HG03045 (cell line): ENCODE measurements around the gene CRTC3.

Experiments
- ATAC-seq: cut with Tn5 transposase; IDR thresholded peaks from one replicate; pipeline ENCODE4 v1.9.1; 2021; ENCODE audit warnings: mild to moderate bottlenecking, moderate library complexity; ENCODE audit not compliant: unreplicated experiment

Gene CRTC3

DNA sequence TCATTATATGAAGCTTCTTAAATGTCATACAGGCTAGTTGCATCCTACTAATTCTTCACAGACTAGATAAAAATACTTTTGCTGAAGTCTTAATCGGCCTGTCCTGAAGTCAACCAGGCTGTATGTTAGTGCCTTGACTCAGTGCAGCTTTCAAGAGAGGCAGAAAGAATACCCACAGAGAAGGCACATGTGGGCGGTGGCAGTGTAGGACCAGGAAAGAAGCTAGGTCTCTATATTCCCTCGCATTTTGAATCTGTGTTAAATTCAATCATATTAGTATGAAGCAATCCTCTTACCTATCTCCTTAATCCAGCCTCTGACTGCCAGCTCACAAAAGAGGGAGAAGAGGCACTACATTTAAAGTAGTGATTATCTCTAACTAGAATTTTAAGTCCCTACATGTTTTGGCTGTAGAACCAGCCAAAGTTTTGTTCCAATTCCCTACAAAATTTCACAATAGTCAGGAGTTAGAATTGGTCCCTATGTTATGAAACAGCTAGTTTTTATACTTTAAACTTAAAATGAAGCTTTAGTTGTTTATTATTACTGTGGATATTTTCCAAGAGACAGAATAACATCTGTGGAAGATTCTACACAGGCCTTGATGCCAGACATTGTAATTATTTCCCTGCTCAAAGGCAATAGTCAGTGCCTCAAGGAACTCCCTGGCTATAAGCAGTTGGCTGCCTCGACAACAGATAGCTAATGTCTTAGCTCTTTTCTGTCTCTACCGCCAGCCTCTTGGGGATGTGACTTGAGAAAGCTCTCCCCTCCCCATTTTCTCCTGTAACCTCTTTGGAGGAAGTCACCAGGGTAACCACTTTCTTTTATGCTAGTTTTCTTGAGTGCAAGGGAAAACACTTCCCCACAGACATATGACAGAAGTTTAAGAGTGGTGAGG, 31.9 kb downstream of the CRTC3 start:
- no peak for ATAC-seq

DNA sequence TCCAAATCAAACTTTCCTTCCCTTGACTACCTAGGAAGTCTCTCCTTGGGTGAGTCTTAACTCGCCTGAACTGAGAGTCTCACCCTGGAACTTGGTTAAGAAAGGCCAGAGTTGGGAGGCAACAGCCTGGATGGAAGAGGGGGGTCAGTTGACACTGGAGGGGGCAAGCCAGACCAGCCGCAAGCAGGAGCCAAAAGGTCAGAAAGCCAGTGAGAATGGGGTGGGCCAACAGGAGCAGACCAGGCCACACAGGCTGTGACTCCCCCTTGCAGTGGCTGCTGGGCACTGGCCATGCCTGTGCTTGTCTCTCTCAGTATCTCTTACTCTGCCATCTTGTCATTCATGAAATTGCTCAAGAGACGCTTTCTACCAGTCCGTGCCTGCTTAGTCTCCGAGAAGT, 32.9 kb downstream of the CRTC3 start:
- ATAC-seq = no peak

DNA sequence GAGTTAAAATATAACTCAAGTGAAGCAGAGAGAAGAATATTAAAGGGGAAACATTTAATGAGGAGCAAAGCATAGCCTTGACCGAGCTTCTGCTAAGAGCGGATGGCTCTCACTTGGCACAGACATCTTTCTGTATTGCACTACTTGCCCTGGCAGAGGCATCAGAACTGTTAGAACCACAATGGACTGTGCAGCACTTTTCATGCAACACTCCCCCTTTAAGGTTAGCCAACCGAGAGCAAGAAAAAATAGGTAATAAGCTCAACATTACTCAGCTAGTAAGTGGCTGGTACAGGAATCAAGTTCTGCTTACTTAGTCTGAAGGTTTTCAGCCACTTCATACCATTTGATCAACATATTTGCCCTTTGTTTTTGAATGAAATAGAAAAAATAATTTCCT, 33.7 kb downstream of the CRTC3 start:
- ATAC-seq = no peak

DNA sequence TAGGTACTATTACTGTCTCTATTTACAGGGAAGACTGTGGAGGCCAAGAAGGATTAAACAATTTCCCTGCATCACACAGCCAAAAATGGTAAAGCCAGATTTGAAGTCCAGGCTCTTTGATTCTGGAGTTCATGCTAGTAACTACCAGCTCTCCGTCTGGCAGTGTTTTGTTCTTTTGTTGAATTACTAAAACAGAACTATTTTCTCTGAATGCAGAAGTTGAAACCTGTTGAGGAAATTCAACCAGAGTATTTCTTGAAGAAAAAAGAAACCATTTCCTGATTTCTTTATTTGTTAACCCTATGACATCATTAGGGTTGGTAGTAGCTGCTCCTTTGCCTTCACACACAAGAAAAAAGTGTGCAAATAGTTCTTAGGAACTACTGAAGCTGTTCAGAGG, 34.3 kb downstream of the CRTC3 start:
- ATAC-seq = no peak

DNA sequence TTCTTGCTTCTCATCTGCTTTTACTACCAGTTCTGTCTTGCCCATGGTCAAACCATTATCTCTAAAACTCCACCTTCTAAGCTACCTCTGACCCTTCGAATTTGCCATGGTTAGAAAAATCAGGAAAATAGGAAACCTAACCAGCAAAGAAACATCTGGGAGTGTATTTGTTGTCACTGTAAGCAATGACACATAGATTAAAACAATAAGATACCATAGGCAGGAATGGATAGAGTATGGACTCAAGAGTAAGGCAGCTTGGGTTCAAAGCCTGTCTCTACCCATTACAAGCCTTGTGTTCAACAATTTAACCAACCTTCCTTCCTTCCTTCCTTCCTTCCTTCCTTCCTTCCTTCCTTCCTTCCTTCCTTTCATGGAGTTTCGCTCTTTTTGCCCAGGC, 34.9 kb downstream of the CRTC3 start:
- ATAC-seq = no peak

DNA sequence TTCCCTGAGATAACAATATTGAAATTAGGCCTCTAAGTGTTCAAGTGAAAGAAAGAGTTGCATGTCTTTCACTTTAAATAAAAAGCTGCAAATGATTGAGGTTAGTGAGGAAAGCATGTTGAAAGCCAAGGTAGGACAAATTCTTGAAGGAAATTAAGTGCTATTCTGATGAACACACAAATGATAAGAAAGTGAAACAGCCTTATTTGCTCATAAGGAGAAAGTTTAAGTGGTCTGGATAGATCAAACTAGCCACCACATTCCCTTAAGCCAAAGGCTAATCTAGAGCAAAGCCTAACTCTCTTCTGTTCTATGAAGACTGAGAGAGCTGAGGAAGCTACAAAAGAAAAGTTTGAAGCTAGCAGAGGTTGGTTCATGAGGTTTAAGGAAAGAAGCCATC, 36.1 kb downstream of the CRTC3 start:
- no peak for ATAC-seq

DNA sequence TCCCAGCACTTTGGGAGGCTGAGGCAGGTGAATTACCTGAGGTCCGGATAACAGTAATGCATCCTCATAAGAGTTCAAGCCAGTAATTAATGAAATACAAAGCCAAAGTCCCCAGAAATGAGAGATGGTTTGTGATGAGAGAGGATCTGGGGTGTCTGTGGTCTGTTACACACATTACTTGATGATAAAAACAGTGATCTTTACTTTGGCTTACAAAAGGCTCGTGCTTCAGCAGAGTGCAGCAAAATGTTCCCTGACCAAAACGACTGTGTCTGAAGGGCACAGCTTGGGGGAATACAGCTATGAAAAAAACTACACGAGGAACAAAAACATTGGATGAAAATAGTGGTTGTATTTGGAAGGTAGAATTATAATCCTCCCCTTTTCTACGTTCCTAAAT, 40.9 kb downstream of the CRTC3 start:
- ATAC-seq = no peak

DNA sequence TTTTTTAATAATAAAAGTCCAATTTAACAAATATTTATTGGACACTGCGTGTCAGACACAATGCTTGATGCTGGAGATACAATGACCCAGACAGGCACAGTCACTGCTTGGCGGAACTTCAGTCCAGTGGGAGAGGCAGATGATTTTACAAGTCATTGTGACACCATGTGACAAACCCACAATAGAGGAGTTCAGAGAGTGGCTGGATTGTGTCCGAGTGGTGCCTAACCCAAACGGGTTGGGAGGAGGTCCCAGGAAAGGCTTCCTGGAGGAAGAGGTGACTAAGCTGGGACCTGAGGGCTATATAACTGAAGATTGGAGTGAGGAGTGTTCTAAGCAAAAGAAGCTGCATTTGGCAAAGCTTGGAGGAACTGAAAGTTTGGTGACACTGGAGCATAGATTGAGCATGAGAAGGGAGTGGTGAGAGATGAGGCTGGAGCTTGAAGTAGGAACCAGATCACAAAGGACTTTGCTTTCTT, 41.4 kb downstream of the CRTC3 start:
- ATAC-seq = no peak

DNA sequence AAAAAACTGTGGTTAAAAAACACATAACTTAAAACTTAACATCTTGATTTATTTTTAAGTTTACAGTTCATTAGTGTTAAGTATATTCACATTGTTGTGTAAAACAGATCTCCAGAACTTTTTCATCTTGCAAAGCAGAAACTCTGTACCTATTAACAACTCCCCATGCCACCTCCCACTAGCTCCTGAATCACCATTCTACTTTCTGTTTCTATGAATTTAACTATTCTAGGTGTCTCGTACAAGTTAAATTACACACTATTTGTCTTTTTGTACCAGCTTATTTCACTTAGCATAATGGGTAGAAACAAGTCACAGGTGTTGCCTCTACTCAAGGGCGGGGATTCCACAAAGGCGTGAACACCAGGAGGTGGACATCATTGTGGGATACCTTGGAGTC, 43.2 kb downstream of the CRTC3 start:
- no peak for ATAC-seq

DNA sequence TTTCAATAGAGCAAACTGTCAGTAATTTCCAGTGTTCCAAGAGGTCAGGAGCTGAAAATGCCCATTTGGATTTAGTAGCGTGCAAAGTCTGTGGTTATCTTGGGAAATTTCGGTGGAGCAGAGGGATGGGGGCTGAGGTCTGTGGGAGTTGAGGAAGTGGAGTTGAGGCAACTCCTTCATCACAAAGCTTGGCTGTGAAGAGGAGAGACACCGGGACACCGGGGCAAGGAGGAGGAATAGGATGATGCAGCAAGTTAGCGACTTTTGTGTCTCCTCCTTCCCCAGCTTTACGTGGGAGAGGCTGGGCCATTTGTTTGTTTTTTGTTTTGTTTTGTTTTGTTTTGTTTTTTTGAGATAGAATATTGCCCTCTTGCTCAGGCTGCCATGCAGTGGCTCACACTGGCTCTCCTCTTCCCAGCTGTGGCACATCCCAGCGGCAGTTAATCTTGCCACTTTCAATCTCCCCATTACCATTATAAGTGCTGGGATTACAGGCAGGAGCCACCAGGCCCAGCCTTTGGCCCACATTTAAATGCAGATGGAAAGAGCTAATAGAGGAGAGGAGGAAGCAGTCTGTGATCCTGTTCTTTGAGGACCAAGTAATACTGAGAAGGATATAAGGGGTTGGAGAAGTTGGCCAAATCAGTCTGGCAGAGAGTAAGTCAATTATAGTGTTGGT, 47.1 kb downstream of the CRTC3 start:
- ATAC-seq = no peak

DNA sequence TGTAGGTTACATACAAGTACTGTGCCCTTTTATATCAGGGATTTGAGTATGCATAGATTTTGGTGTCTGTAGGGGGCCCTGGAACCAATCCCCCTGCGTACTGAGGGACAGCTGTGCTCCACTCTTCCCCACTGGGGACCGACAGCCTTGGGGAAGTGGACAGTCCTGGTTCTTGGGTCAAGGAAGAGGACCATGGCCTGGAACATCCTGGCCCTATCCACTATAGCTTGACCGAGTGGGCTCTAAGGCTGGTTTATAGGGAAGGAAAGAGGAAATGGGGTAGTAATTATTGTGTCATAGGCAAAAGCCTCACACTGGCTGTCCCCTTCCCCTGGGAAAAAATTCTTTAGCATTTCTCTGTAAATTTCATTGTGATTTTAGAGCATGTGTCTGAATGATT, 49.5 kb downstream of the CRTC3 start:
- no peak for ATAC-seq

DNA sequence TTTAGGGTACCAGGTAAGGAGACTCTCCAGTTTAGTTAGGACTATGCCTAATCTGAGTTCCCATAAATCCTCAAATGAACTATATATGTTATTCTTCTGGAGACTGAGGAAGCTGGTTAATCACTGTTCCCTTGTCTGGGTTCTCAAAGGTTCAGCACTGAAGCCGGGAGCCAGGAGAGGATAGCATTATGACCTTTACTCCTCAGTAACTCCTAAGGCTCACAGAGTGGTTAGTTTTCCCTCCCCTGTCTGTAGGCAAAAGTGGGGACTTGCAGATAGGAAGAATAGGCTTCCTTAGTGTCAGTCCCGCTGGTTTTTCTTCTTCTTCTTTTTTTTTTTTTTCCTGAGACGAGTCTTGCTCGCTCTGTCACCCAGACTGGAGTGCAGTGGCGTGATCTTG, 50.4 kb downstream of the CRTC3 start:
- no peak for ATAC-seq

DNA sequence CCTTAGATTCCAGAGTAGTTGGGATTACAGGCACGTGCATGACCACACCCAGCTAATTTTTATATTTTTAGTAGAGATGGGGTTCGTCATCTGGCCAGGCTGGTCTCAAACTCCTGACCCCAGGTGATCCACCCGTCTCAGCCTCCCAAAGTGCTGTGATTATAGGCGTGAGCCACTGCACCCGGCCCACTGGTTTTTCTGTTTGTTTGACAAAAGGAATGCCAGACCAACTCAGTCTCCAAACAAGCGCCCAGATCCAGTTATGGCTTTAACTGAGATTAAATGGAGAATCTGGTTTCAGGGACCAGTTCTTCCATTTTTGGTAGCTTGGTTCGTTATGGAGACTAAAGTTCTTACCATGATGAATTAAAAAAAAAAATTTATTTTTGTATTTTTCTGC, 50.8 kb downstream of the CRTC3 start:
- no peak for ATAC-seq

DNA sequence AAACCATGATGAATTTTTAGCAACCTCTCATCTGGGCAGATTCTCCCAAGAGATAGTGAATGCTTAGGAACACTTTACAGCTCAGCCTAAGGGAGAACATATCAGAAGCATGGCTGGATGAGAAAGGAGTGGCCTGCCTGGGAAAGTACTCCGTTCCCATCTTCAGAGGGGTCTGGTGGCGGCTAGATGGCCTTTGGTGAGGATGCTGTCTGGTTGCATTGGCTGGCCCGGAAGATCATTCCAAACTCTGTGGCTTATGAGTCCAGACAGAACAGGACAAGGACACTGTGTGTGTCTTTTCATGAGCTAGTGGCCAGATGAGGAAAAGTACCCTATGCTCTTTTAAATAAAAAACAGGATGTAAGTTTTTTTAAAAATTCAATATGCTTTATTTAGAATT, 51.2 kb downstream of the CRTC3 start:
- ATAC-seq = no peak

DNA sequence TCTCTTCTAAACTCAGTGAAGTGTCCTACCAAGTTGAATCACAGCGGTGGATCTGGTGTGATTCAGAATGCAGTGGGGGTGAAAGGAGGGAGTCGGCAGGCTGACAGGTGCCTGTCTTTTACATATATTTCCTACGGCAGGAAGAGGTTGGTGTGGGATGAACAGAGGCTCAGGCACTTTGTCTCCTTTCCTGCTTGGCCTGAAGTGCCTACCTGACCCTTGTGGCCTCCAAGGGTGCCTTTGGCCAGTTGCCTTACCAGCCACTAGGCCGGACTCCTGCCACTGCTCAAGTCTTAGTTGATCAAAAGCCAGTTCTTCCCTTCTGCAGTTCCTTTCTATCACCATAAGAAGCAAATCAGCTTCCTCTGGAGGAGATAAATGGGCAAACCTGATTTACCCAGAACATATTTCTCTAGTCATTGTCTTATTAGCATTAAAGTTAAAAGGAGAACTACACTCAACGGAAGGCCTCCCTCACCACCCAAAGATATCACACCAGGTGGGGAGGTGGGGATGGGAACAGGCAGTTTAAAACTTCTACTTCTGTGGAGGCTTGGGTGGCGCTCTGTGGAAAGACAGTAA, 52.1 kb downstream of the CRTC3 start:
- no peak for ATAC-seq

DNA sequence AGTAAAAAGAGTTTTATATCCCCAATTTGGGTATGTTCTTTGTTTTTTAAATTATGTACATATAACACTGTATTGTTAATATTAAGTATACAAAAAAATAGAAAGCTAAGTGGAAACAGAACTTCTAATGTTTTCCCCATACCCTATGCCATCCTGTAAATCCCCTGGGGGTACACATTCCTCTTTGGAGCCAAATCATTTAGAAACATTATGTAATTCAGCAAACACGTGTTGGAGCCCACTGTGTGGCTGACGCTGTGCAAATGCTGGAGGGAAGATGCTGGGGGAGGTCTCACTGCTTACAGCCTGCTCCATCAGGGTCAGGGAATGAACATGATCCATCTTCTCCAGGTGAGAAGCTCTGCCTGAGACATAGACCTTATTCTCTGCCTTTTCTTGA, 52.8 kb downstream of the CRTC3 start:
- no peak for ATAC-seq

DNA sequence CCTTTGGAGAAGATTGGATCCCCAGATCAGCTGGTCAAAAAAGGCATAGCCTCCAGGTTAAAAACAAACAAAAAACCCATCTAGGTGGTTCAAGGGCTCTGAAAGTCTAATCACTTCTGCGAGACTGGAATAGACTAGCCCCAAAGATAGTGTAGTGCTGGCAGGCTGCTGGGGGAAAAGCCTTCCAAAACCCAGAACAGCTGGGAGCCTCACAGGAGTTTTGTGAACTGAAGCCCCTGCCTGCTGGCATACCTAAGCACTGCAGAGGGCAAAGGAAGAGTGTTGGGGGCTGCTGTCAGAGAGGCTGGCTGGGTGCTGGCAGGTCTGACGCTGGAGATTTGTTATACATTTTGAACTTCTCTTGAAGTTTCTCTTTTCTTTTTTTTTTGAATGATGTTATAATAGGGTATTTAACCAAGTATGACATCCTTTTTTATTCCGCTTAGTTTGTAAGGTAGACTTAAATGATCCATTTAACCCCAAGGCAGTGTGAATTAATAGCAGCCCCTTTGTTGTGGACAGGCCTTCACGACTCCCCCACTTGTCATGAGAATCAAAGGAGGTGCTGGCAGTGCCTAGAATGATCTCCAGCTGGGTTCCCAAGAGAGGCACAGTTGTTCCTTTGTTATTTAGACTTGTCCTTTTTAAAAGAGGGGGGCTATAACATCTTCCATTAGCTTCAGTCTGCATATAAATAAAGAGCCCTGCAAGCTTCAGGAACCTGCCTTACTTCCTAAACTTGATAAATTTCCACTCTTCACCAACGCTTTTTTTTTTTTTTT, 53.9 kb downstream of the CRTC3 start:
- no peak for ATAC-seq

DNA sequence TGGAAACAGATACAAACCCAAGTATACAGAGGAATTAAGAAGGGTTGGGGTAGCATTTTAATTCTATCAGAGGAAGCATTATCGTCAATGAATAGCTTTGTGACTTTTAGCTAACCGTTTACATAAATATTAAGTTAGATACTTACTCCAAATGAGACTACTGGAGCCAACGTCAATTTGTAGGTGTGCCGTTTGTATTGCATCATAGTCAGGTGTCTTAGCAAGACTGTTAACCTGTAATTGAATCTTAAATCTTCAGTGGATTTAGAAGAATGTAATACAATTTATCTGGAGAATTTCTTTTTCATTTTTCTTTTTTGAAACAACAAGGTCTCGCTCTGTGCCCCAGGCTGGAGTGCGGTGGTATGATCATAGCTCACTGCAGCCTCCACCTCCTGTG, 55.1 kb downstream of the CRTC3 start:
- ATAC-seq = no peak

DNA sequence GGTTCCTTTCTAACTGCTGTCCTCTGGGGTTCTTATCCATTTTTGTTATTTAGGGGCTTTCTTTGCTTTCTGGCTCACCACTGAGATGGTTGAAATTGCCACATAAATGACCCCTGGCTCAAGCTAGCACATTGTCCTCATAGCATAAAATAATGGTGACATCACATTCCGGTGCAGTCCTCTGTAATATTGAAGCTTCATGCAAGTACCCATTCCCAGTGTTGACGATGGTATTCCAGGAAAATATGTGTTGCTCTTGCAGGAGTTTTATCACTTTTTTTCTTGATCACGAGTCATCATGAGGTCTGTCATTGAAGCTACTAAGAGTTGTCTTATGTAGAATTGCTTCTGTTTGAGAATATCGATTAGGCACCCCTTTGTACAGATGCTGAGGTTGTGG, 56.1 kb downstream of the CRTC3 start:
- ATAC-seq = no peak

DNA sequence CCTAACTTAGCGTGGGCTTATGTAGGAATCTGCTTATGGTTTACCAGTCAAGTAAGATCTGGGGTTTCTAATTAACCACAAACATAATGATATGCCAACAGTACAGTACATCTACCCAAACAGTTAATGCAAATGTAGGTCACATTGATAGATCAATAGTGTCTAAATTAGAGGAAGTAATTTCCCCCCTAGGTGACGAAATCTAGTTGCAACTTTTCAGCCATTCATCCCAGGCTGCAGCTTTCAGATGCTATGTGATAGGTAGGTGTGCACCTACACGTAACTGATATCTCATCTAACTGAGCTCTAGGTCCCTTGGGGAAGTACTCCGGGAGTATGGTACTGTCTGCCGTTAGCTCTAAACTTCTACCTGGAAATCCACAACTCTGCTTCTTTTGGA, 57.2 kb downstream of the CRTC3 start:
- no peak for ATAC-seq

DNA sequence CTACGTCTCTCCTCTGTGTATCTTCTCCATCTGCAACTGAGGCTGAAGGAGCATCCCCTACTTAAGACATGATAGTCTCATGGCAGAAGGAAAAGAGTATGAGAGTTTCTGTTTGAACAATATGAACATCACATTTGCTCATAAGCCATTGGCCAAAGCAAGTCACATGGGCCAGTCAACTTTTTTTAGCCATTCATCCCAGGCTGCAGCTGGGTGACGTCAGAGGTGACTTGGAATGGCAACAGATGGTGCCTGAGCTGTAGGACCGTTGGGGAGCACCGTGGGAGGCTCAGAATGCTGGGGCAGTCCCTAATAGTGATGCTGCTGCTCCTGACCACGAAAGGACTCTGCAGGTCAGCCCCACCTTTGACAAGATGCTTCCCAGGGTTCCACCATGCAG, 58.7 kb downstream of the CRTC3 start:
- ATAC-seq = no peak
